ENCODE data around the gene BST1. TPM values are rescaled to one million over a fixed set of nuclear protein-coding genes. Genes with fewer than 3 reads are reported as not detected.

The BST1 gene
- total and polyA plus RNA-seq, 2 donors (not counting 3 experiments of a cell fraction or from before 2014, with no cell fraction given) = 10.7 to 14.0 TPM

- intact Hi-C loops (cut with micrococcal nuclease) = no loop called here
- BruUV-seq (replicated peaks) = no TSS peak
Measured at GRCh38 chr4:15718465-15718864, 15.6 kb downstream of the BST1 start.

More at GRCh38 chr4:15718465-15718864, 15.6 kb downstream of the BST1 start:
- H4K20me1 ChIP-seq (replicated peaks; ENCODE audit: control insufficient read depth, extremely low read depth, insufficient read depth, low read length) = no peaks in the 10 kb centered on the region
- peaks cover 2% of the 10 kb centered on the region for H3K4me1 ChIP-seq (ENCODE audit: control insufficient read depth, extremely low read depth, insufficient read depth, low read length)
- no peak overlapping the region for H2AFZ ChIP-seq (ENCODE audit: low read depth, low read length)
- DNase-seq (ENCODE audit: low read depth, low spot score) (no peak), FAIRE-seq (no peak)
- no peaks in the 10 kb centered on the region for H3K9me3 ChIP-seq (replicated peaks; ENCODE audit: control insufficient read depth, insufficient read depth, low read length)
- no peak overlapping the region for H3K4me3 ChIP-seq (replicated peaks in 1 of 3; ENCODE audit: insufficient read depth in 1 of 3, low read depth in 1 of 3, low read length in 3 of 3)
- no peaks in the 10 kb centered on the region for H3K27me3 ChIP-seq (ENCODE audit: control insufficient read depth in 2 of 2, insufficient read depth in 2 of 2, low read length in 2 of 2)
- POLR2A ChIA-PET = no interaction called here
- no peak overlapping the region for H3K27ac ChIP-seq (ENCODE audit: insufficient read depth, low read depth, low read length)
- no peak overlapping the region for H3K9ac ChIP-seq (replicated peaks; ENCODE audit: extremely low read depth, insufficient read depth, low read length)
- H3K79me2 ChIP-seq (ENCODE audit: control insufficient read depth, insufficient read depth, low read length) = no peaks in the 10 kb centered on the region
- CTCF ChIA-PET = interaction anchor here (1.3 to 1.8 kb wide), 2 partner anchors 8 to 87 kb away, joined by 3 to 7 read pairs; no protein-coding TSS in a partner anchor
- no peak for TF ChIP-seq POLR2AphosphoS5 (IDR thresholded peaks at IDR 0.05; ENCODE audit: insufficient read depth, low read depth, low read length)
- no peak for TF ChIP-seq EZH2 (IDR thresholded peaks at IDR 0.05; ENCODE audit: borderline replicate concordance, low read depth, low read length, severe bottlenecking)
- no peak for TF ChIP-seq MYC (IDR thresholded peaks at IDR 0.05; ENCODE audit: low read depth, low read length)
- no peak for TF ChIP-seq POLR2A (IDR thresholded peaks at IDR 0.05; ENCODE audit: low read depth, low read length)
- no peak for TF ChIP-seq GATA2 (IDR thresholded peaks at IDR 0.05; ENCODE audit: insufficient read depth, insufficient read length, low read depth, low read length)
- TF ChIP-seq FOS (IDR thresholded peaks at IDR 0.05; ENCODE audit: borderline replicate concordance, insufficient read depth, low read length) = no peak
- TF ChIP-seq JUN (IDR thresholded peaks at IDR 0.05; ENCODE audit: borderline replicate concordance, insufficient read depth, insufficient read length, low read depth) = no peak
- TF ChIP-seq MAX (IDR thresholded peaks at IDR 0.05; ENCODE audit: insufficient read depth, insufficient read length) = no peak
- no peak for TF ChIP-seq CTCF (IDR thresholded peaks at IDR 0.05; ENCODE audit: extremely low read depth in 1 of 2, insufficient read depth in 1 of 2, low read depth in 1 of 2, low read length in 2 of 2)
- no peaks in the 10 kb centered on the region for H3K9me1 ChIP-seq (replicated peaks; ENCODE audit: control insufficient read depth, extremely low read depth, insufficient read depth, low read length)
- no peaks in the 10 kb centered on the region for H3K36me3 ChIP-seq (ENCODE audit: control insufficient read depth in 2 of 2, extremely low read depth in 1 of 2, insufficient read depth in 2 of 2, low read length in 2 of 2)
- dilution Hi-C loops (cut with MboI; ENCODE audit: extremely low pct_ligation_motif_present, low sequenced_read_pairs) = no loop called here
- H3K4me2 ChIP-seq (ENCODE audit: insufficient read depth, low read length) = no peak overlapping the region
